ENCODE data around the gene MGAT1.

DNA sequence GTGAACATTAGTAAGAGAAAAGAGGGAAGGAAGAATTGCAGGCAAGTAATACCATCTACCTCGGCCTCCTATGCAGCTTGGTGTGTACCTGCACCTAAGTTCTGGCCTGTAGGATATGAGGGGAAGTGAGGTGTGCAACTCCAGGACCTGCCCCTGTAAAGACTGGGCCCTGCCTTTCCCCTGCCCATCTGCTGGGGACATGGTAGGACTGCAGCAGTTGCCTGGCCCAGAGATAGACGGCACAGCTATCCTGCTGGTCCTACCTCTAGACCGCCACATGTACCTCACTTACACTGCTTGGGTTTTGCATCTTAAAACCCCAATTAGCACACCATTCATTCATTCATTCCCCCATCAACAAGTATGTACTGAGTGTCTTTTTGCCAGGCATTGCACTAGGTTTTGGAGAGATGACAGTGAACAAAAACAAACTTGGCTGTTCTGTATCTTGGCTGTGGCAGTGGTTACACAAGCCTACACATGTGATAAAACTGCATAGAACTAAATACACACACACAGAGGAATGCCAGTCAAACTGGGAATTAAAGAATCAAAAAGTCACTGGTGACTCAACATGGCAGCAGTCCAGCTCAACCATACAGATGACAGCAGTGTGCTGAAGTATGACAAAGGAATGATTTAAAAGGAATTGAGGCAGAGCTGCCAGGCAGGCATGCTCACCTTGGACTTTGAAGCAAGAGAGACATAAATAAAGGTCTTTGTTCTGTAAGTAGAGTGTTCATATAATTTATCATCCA, 23.3 kb upstream of the MGAT1 start:
- TF ChIP-seq POLR2AphosphoS5 (IDR thresholded peaks at IDR 0.05; ENCODE audit: borderline replicate concordance, low read depth, low read length), result no peak
- no peak for TF ChIP-seq EZH2 (IDR thresholded peaks at IDR 0.05)
- TF ChIP-seq FOXP2 (optimal IDR thresholded peaks at IDR 0.05; ENCODE audit: control extremely low read depth, extremely low read length, insufficient read depth), result no peak

Data from SK-N-MC (cell line).